Caco-2 (cell line): ENCODE measurements around the gene TNFRSF4. TPM values are rescaled to one million over a fixed set of nuclear protein-coding genes. Genes with fewer than 3 reads are reported as not detected.

Source experiments
- BruUV-seq: library from RNA; stranded (reverse); fragments of 400-500 nt; replicated peaks from 2 replicates; lab custom pipeline; 2021; lab: Mats Ljungman, UMichigan
- CTCF ChIA-PET: fragments of 300-600 bp; sonication (Branson Sonifier 250); formaldehyde crosslinking; loops from one replicate; lab custom pipeline; 2022; ENCODE audit warnings: antibody characterized with exemption; lab: Charles Lee
- POLR2A ChIA-PET: fragments of 300-600 bp; sonication (Branson Sonifier 250); formaldehyde crosslinking; loops from one replicate; lab custom pipeline; 2022; ENCODE audit warnings: antibody characterized with exemption; lab: Charles Lee
- DNase-seq, 2 experiments: peaks; one replicate each; pipeline versions ENCODE4 v3.0.0 to v3.0.0-alpha.2; 2020 to 2022
- H3K27me3 ChIP-seq: replicated peaks from 2 replicates; pipeline ENCODE4 v1.6.0; 2011; ENCODE audit warnings: low read length; ENCODE audit not compliant: control insufficient read depth, insufficient read depth
- H3K36me3 ChIP-seq: 2 replicates; pipeline ENCODE4 v1.5.1; 2011; ENCODE audit warnings: low read length; ENCODE audit not compliant: control insufficient read depth, insufficient read depth
- H3K4me1 ChIP-seq: fragments of 250-450 bp; sonication (Bioruptor Pico); 2 replicates; pipeline ENCODE4 v1.5.1; 2020; ENCODE audit warnings: mild to moderate bottlenecking
- H3K4me3 ChIP-seq: 2 replicates; pipeline ENCODE4 v1.5.1; 2011; ENCODE audit warnings: low read depth, mild to moderate bottlenecking, control low read depth, low read length
- H3K9me3 ChIP-seq: fragments of 250-450 bp; sonication (Bioruptor Pico); 2 replicates; pipeline ENCODE4 v1.5.1; 2020; ENCODE audit warnings: mild to moderate bottlenecking, moderate library complexity
- H3K27ac Mint-ChIP-seq: one replicate; pipeline ENCODE4 v1.8.0; 2022; ENCODE audit warnings: mixed read lengths; ENCODE audit not compliant: unreplicated experiment
- H3K27me3 Mint-ChIP-seq: one replicate; pipeline ENCODE4 v1.8.0; 2022; ENCODE audit warnings: mixed read lengths; ENCODE audit not compliant: insufficient read depth, unreplicated experiment
- H3K36me3 Mint-ChIP-seq: one replicate; pipeline ENCODE4 v1.8.0; 2022; ENCODE audit warnings: mild to moderate bottlenecking, mixed read lengths; ENCODE audit not compliant: insufficient read depth, unreplicated experiment
- H3K4me1 Mint-ChIP-seq: one replicate; pipeline ENCODE4 v1.8.0; 2022; ENCODE audit warnings: low read depth, mixed read lengths; ENCODE audit not compliant: unreplicated experiment
- H3K4me3 Mint-ChIP-seq: one replicate; pipeline ENCODE4 v1.8.0; 2022; ENCODE audit warnings: mild to moderate bottlenecking, moderate library complexity, mixed read lengths; ENCODE audit not compliant: unreplicated experiment
- H3K9me3 Mint-ChIP-seq: one replicate; pipeline ENCODE4 v1.8.0; 2022; ENCODE audit warnings: mixed read lengths; ENCODE audit not compliant: unreplicated experiment
- CTCF ChIP-seq, 2 experiments: fragments of 200-600 bp in 1 of 2; IDR thresholded peaks; 1 replicate in 1 of 2; 2 replicates in 1 of 2; pipeline versions ENCODE4 v1.5.1 to v1.8.0; 2011 to 2022; ENCODE audit warnings: antibody characterized with exemption in 1 of 2, control low read depth in 1 of 2, inconsistent platforms in 1 of 2, low read depth in 1 of 2, low read length in 1 of 2, mild to moderate bottlenecking in 1 of 2, moderate library complexity in 1 of 2; ENCODE audit not compliant: insufficient read depth in 1 of 2, severe bottlenecking in 1 of 2, unreplicated experiment in 1 of 2
- intact Hi-C: fragments of 100-400 bp; cut with micrococcal nuclease; formaldehyde crosslinking; loops from one replicate; pipeline ENCODE4 v1.10.0; 2022; ENCODE audit not compliant: unreplicated experiment
- total RNA-seq: library from RNA; stranded (reverse); gene quantifications from 2 replicates; pipeline ENCODE4 v1.2.3, GENCODE V29; 2022

TNFRSF4 gene
- total RNA-seq, 1 experiment from 2014 or later = not detected

DNA sequence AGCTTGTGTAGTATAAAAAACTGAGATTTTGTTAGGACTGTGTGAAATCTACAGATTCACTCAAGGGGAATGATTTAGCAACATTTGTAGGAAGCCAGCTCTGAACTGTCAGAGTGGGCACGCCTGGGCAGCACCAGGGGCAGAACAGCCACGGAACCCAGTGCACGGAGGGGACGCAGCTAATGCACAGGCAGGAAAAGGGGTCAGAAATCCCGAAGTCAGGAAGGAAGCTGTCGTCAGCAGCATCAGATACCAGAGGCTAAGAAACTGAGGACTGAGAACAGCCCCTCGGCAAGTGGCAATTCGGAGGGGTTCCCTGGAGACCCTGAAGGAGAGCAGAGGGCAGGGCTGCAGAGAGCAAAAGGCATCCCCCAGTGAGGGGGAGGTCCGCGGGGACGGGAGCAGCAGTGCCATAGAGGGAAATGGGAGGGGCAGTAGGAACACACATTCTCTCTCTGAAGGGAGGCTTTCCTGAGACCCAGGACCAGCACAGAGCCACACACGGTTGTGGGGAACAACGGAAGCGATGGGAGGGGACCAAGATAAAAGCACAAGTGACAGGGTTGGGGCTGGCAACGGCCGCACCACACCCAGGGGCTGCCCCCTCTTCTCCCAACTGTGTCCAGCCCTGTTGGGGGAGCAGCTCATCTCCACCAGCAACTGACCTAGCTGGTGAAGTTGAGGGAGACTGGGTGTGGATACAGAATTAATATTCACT, 47.0 kb upstream of the TNFRSF4 start:
- Mint-ChIP-seq H3K27ac (no peak overlapping the region), H3K4me1 (no peaks in the 10 kb centered on the region), H3K4me3 (no peak overlapping the region), H3K9me3 (no peaks in the 10 kb centered on the region), H3K27me3 (no peaks in the 10 kb centered on the region), H3K36me3 (peaks cover 84% of the 10 kb centered on the region)
- intact Hi-C loops = no loop called here
- BruUV-seq = no TSS peak
- Histone ChIP-seq H3K4me3 (no peak overlapping the region), H3K4me1 (no peaks in the 10 kb centered on the region), H3K27me3 (no peaks in the 10 kb centered on the region), H3K9me3 (no peaks in the 10 kb centered on the region), H3K36me3 (peaks cover 1% of the 10 kb centered on the region)
- no peak for DNase-seq
- TF ChIP-seq CTCF (IDR thresholded peaks at IDR 0.05; ENCODE audit: insufficient read depth in 1 of 2, low read depth in 1 of 2, low read length in 1 of 2, severe bottlenecking in 1 of 2, unreplicated experiment in 1 of 2) = no peak
- CTCF ChIA-PET = no interaction called here
- POLR2A ChIA-PET = interaction anchor here (0.7 kb wide), 1 partner anchor 29 kb away, joined by 3 read pairs; the partner anchor contains the start of gene B3GALT6

DNA sequence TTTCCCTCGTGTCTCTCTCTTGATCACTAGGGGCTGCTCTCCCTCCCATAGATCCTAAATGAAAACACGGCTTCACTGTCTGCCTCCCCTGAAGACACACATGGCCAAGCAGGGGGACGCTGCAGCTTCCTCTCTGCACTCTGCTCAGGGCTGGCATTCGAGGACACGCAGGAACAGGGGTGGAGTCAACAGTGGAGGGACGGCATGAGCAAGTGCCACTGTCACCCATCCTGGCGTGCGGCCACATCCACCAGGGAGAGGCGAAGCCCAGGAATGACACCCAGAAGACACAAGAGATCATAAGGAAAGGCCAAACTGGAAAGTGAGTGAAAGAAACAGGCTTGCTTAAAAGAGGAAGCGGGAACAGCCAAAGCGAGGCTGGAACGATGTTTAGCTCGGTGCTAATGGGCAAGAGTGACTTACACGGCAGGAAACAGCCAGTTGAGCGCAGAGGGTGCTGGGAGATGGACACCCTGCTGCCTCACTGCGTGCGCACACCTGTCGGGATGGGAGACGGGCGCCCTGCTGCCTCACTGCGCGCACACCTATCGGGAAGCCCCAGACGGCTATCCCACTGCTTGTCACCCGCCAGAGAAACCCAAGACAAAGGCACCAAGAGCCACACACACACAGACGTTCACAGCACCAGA, 46.1 kb upstream of the TNFRSF4 start:
- no peaks in the 10 kb centered on the region for H3K4me1 Mint-ChIP-seq
- H3K36me3 ChIP-seq = peaks cover 1% of the 10 kb centered on the region
- no peak for TF ChIP-seq CTCF (IDR thresholded peaks at IDR 0.05; ENCODE audit: insufficient read depth in 1 of 2, low read depth in 1 of 2, low read length in 1 of 2, severe bottlenecking in 1 of 2, unreplicated experiment in 1 of 2)
- no peak overlapping the region for H3K27ac Mint-ChIP-seq
- H3K27me3 Mint-ChIP-seq = no peaks in the 10 kb centered on the region
- peak overlapping the region; percentile 8 for H3K4me3 Mint-ChIP-seq
- ChIA-PET CTCF (no interaction called here), POLR2A (no interaction called here)
- DNase-seq = no peak
- no TSS peak for BruUV-seq
- intact Hi-C loops = no loop called here
- H3K4me3 ChIP-seq = no peak overlapping the region
- H3K9me3 ChIP-seq = no peaks in the 10 kb centered on the region
- H3K4me1 ChIP-seq = no peaks in the 10 kb centered on the region
- no peaks in the 10 kb centered on the region for H3K27me3 ChIP-seq
- H3K9me3 Mint-ChIP-seq = no peaks in the 10 kb centered on the region
- peaks cover 84% of the 10 kb centered on the region for H3K36me3 Mint-ChIP-seq

GRCh38 chr1:1259540-1259939, 45.6 kb upstream of the TNFRSF4 start:
- BruUV-seq = no TSS peak
- POLR2A ChIA-PET = no interaction called here
- peaks cover 84% of the 10 kb centered on the region for H3K36me3 Mint-ChIP-seq
- H3K9me3 Mint-ChIP-seq = no peaks in the 10 kb centered on the region
- Histone ChIP-seq H3K36me3 (peaks cover 1% of the 10 kb centered on the region; the same call in 1 of the 2 replicates), H3K4me3 (no peak overlapping the region), H3K4me1 (no peaks in the 10 kb centered on the region), H3K9me3 (no peaks in the 10 kb centered on the region), H3K27me3 (no peaks in the 10 kb centered on the region)
- no peak for TF ChIP-seq CTCF (IDR thresholded peaks at IDR 0.05; ENCODE audit: insufficient read depth in 1 of 2, low read depth in 1 of 2, low read length in 1 of 2, severe bottlenecking in 1 of 2, unreplicated experiment in 1 of 2)
- no peak for DNase-seq
- no peaks in the 10 kb centered on the region for H3K4me1 Mint-ChIP-seq
- CTCF ChIA-PET = no interaction called here
- H3K27me3 Mint-ChIP-seq = no peaks in the 10 kb centered on the region
- H3K27ac Mint-ChIP-seq = no peak overlapping the region
- intact Hi-C loops = no loop called here
- peak overlapping the region; percentile 8 for H3K4me3 Mint-ChIP-seq
